Thyroid gland (tissue), 4 donors: ENCODE measurements around the gene OLFM2.

Experiments
- CTCF ChIP-seq, 6 experiments: fragments of 200-600 bp in 3 of 6; fragments of 450-650 bp in 3 of 6; sonication (generic) in 3 of 6; IDR thresholded peaks; one replicate each; pipeline ENCODE4 v1.5.1; 2016 to 2019; ENCODE audit warnings: antibody characterized with exemption in 6 of 6, mild to moderate bottlenecking in 2 of 6, inconsistent platforms in 1 of 6, moderate library complexity in 1 of 6
- POLR2A ChIP-seq, 2 donors: fragments of 450-650 bp; IDR thresholded peaks; one replicate each; pipeline ENCODE4 v1.6.1; 2017; ENCODE audit warnings: antibody characterized with exemption in 2 of 2, mild to moderate bottlenecking in 2 of 2, moderate library complexity in 1 of 2

GRCh38 chr19:9856609-9857008 is 79.7 kb downstream of the OLFM2 start:
- no peak for TF ChIP-seq CTCF (IDR thresholded peaks at IDR 0.05)
- no peak for TF ChIP-seq POLR2A (IDR thresholded peaks at IDR 0.05)
